Stimulated activated CD8-positive, alpha-beta memory T cell treated with anti-CD3 and anti-CD28 coated beads, Interleukin-15, amount 100 ng/mL, for 1 hour (primary cell): ENCODE measurements around the gene KCNJ5.

Source experiments
- DNase-seq: peaks from one replicate; pipeline ENCODE4 v3.0.0-alpha.2; 2020; ENCODE audit warnings: low read depth

The KCNJ5 gene

DNA sequence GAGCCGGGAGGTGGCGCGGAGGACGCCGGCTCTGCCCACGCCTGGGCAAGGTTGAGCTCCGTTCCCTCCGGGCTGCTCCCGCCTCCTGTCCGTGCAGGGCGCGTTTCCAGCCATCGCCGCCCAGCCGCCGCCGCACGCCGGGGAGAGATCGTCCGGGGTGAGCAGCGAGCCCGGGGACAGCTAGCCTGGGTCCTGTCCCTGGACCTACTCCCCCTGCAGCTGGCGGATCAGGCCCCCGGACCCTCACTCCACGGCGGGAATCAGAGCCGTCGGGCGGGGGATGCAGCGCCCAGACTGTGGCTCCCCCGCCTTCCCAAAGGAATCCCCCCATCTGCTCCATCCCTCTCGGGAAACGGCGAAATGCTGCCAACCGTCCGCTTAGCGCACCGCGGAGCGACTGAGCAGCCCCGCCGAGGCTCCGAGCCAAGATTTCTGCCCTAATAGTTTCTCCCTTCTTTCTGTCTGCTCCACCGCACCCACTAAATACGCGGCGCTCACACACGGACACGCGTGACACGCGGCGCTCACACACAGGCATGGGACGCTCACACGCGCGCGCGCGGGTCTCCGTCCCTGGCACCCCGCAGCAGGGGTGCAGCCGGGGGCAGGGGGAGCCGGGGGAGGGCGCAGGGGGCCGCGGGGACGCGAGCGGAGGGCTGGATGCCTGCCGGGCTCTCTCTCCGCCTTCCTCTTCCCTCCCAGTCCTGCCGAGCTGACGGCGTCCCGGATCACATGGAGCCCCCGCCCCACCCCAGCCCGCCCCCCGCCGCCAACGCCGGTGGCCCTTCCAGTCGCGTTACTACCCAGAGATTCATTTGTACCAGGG is at the start of gene KCNJ5:
Gene KCNJ5 (plus strand): TSS at position 814 of the 826 bp plus-strand sequence. CDS start 19,918 bp downstream, outside the sequence.
- no peak for DNase-seq

GRCh38 chr11:128841461-128842072 is 49.6 kb upstream of the KCNJ5 start:
- DNase-seq = no peak

DNA sequence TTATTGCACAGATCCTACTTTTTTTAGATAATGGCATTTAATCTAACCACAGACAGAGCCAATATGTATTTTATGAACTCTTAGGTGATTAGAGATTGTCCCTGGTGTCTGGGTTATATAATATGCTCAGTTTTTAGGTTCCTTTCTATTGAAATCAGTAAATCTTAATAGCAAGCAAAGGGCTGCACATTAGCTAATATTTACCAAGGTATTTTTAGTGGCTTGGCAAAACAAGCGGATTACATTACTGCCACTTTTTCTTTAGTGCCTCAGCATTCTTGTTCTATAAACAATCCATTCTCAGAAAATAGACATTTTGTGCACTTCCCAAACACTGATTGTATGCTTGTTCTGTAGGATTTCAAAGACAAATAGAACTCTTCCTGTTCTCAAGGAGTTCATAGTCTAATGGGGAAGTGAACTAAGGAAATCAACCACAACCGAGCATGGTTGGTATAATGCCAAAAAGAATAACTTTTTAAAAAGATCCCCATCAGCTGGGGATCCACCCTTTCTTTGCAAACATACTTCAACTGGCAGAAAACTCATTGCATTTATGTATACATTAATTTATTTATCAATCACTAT is 47.9 kb upstream of the KCNJ5 start:
- DNase-seq = no peak

DNA sequence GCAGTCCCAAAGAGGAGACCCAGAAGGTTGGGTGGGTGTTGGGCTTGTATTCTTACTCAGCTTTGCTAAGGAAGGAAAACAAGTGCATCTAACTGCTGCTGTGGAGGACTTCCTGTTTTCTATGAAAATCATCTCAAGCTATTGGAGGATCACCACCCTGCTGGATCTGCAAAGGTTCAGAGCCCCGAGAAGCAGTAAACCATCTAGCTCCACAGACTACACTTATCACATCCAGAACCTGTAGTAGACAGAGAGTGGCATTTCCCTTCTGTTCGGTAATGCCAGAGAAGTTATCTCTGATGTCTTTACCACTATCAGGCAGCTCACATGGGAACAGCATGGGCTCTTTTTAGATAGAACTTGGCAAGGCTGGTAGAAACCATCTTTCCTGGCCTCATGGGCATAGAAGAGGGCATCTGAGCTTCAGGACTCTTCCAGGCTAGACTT is 45.8 kb upstream of the KCNJ5 start:
- DNase-seq = no peak

- DNase-seq = no peak
These were observed 44.2 kb upstream of the KCNJ5 start for GRCh38 chr11:128846985-128847384.

DNA sequence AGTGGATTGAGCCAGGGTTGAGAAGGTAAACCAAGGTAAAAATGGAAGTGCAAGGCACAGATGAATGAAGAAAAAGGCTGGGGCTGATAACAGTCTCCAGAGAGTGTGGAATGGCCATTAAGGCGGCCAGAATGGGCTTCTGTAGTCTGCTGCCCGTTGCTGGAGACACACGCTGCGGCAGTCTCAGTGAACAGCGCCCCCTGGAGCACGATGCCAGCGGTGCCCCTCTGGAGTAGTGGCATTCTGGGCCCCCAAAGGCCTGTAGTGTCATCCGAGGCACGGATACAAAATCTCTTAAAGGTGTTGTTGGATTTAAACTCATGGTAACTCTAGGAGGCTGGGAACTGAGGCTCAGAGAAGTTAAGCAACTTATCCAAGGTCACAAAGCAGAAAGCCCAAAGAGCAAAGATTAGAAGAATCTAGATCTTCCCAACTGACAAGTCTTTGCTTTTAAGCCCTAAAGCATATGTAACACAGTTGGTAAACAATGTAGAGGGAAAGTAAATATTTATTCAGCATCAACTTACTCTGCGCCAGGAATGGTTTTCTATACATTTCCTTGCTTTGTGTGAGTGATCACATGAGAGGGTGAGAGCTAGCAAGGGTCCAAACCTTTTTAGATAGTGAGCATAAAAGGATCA is 42.2 kb upstream of the KCNJ5 start:
- peak; percentile 52 for DNase-seq

- no peak for DNase-seq
These were observed 38.7 kb upstream of the KCNJ5 start for GRCh38 chr11:128852327-128853023.

- DNase-seq = no peak
These were observed 37.6 kb upstream of the KCNJ5 start for GRCh38 chr11:128853559-128853958.

DNA sequence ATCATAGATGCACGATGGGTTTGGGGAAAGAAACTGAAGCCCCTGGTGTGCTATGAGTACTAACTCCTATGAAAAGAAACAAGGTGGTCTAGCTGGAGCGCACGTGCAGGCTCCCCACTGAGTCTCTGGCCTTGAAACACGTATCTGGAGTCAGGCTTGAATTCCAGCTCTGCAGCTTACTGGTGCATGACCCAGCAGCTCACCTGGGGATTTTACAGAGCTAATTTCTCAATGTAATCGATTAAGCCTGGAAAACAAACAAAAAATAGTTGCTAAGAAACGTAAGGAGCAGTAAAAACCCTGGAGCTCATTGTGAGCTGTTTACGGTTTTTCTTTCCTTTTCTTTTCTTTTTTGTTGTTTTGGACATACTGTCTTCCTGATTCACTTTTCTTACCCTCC is 36.3 kb upstream of the KCNJ5 start:
- no peak for DNase-seq

DNA sequence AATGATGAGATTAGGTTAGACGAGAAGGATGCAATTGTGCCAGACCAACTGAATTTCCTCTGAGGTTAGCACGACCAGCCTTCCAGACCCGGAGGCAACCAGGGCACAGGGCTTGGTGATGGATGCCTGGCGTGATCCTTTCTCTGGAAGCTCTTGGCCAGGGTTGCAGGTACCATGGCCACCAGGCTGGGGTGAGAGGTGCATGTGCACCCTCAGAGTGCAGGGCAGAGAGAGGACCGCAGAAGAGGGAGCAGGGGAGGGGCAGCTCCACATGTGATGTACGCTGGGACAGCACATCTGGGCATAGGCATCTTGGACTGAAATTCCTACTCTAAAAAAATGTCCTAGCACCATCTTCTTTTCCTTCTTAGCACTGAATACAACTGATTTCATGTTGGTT is 34.9 kb upstream of the KCNJ5 start:
- no peak for DNase-seq

DNA sequence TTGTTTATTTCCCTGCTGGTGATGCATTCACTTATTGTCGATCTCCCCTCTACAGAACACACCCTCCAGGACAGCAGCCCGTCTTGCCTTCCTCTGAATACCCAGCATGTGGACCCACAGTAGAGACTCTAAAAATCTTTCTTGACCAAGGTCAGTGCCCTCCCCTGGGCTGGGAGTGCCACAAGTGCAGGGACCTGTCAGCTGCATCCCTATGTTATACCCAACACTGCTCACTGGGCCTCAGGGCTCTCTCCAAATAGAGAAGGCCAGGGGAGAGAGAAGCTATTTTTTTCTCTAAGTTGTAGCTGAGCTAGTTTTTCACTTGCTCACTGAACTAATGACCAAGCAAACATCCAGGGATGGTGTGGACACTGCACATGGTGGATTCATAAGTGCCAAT is 33.8 kb upstream of the KCNJ5 start:
- DNase-seq = no peak

DNA sequence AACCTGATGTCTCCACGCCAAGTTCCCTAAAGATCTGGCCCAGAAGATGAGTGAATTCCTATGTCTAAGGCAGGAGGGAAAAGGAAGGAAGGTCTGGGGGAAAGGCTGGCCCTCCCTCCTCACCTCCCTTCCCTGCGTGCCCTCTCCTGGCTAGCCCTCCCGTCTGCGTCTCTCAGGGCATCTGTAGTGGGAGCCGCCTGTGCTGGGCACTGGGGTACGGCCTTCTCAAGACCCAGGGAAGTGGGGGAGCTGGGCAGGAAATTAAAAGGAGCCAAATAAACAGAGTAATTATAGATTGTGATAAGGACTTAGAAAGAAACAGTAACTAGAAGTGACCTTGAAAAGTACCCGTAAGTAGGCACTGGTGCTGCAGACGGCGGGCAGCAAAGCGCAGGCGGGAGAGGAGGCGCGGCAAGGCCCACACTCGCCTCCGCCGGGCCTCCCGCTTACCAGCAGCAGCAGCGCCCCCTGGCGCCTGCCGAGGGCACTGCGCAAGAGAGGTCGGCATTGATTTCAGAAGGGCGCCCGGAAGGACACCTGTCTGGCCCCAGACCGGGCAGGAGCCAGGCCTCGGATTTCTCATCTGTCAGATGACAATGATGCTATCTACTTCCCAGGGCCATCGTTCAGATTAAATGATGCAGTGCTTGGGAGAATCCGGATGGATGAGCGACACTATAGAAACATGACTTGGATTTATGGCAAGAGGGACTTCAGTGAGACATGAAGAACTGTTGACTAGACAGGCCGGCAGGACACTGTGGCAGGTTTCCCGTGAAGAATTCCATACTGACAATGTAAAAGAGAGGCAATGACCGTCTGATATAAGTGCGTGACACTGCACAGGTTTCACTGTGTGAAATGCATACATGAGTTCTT is 31.4 kb upstream of the KCNJ5 start:
- peak; percentile 58 for DNase-seq

DNA sequence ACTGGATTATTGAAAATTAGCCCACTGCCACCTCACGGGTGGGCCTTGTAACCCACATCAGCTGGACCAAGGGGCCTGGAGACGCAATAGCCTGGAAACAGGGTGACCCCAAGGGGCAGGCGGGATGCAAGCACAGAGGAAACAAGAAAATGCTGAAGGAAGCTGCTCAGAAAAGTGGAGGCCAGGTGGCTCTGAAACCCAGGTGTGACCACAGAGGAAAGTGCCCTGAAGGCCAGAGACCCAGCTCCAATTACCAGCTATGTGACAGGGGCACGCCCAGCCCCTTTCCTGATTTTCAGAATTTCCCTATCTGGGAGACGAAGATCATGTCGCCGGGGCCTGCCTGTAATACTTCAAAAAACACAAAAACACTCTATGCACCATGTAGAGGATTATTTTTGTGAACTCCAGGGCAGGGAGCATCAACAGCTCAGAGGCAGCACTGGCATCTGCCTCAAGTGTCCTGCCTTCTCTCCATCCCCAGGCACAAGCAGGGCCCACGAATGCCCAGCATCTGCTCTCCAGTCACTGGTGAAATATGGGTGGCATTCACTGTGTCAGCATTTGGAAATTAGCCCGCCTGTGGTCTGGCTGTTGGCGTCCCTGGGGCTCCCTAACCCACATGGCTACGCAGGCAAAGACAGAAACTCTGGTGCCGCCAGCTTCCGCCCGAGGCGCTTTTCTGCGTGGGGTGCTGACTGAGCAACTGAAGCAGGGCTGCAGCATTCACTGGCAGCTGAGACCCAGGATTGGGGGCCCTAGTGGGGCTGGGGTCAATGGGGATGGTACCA is 30.4 kb upstream of the KCNJ5 start:
- no peak for DNase-seq

- DNase-seq = no peak
These were observed 28.8 kb upstream of the KCNJ5 start for GRCh38 chr11:128862406-128862805.

DNA sequence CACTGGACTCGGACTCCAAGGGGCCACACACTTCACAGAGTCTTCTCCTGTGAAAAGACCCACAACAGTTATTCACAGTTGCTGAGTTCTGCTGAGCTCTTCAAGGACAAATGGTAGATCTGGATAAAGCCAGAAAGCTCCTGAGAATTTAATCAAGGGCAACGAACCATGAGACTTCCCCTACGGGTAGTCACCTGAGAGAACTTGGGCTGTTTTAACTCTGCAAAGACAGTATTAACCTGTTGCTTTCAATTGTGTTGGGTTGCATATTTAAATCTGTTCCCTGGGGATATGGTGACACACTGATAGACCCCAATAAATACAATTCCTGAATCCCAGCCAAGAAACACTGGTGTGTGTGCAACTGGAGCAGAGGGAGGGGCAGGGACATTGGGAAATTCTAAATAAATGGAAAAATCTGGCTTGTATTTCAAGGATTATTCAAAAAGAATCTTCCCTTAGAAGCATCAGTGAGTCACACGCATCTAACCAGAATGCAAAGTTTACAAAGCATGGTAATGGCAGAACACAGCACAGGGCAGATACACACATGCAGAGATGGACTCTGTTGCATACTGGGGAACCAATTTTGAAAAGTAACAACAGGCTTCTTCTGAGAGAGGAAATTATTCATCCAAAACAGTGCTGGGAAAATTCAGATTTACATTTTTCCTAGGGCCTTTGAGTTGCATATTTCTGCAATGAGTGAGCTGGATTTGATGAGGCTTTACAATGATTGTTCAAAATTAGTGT is 28.1 kb upstream of the KCNJ5 start:
- no peak for DNase-seq

- DNase-seq = no peak
These were observed 25.7 kb upstream of the KCNJ5 start for GRCh38 chr11:128865490-128865889.

- no peak for DNase-seq
These were observed 23.9 kb upstream of the KCNJ5 start, which contains the start of gene KCNJ1 for GRCh38 chr11:128867277-128867676. Gene KCNJ1 (minus strand): TSS chr11:128867296. CDS start chr11:128840243, 27,053 bp downstream.

DNA sequence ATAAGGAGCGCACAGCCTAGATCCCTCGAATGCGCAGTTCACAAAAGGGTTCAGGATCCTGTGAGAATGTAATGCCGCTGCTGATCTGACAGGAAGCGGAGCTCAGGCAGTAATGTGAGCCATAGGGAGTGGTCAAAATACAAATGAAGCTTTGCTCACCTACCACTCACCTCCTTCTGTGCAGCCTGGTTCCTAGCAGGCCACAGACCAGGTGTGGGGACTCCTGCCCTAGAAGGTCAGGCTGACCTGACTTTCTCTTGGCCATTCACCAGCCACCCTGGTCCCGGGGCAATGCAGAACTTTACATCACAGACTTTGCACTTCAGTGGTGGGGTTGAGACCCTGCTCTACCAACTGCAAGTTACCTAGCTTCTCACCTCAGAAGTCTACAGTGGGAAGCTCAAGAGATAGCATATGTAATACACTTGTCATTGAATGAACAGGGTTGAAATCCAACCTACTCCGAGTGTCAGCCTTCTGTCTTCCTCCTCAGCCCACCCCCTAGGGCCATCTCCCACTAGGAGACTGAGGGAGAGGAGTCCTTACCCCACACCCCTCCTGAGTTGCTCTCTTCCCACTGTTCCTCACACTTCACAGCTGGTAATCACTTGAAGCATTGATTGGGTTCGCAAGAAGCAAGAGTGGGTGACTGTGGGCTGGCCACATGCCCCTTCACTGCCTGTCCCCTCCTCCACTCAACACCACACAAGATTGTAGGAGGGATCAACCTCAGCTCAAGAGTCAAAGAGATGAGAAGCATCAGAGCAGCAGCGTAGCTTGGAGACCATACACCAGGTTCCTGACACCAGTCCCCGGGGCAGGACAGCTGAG is 22.1 kb upstream of the KCNJ5 start:
- DNase-seq = no peak
